HG02840 (cell line): ENCODE results near the gene NOL7.

ENCODE experiments used
- ATAC-seq: cut with Tn5 transposase; IDR thresholded peaks from one replicate; pipeline ENCODE4 v1.9.1; 2021; ENCODE audit warnings: mild to moderate bottlenecking, moderate library complexity, moderate number of reproducible peaks; ENCODE audit not compliant: unreplicated experiment, low FRiP score

Gene NOL7

DNA sequence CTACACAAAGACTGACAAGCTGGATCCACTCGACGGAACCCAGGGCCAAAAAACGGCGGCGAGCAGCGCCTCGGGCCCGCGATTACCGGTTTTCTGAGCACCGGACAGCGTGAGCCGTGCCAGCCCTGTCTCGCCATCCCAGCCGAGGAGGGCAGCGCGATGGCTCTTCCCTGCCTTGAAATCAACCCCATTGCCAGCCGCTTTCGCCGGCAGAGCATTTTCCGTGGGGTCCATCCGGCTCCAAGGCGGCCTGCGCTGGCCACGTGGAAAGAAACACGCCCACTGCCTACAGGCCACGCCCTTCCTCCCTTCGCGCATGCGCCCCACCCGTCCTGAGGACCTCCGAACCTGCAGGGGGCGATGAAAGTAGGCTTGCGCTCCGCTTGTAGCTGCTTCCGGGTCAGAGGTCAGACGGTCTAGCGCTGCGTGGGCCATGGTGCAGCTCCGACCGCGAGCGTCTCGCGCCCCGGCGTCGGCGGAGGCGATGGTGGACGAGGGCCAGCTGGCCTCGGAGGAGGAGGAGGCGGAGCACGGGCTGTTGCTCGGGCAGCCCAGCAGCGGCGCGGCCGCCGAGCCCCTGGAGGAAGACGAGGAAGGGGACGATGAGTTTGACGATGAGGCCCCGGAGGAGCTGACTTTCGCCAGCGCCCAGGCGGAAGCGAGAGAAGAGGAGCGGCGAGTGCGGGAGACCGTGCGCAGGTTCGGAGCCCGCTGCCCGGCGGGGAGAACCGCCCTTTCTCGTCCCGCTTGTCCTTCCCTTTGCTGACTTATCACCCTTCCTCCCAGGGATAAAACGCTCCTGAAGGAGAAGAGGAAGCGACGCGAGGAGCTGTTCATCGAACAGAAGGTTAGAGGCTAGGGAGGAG, at the start of gene NOL7:
Gene NOL7, plus strand, starts transcription at position 410 of the 866 bp plus-strand sequence. Its CDS starts 24 bp downstream, at position 434.
- peak; percentile 94 for ATAC-seq

- no peak for ATAC-seq
Observed at GRCh38 chr6:13565921-13566320, 49.2 kb upstream of the NOL7 start.

GRCh38 chr6:13566500-13566899, 48.6 kb upstream of the NOL7 start:
- ATAC-seq = no peak

DNA sequence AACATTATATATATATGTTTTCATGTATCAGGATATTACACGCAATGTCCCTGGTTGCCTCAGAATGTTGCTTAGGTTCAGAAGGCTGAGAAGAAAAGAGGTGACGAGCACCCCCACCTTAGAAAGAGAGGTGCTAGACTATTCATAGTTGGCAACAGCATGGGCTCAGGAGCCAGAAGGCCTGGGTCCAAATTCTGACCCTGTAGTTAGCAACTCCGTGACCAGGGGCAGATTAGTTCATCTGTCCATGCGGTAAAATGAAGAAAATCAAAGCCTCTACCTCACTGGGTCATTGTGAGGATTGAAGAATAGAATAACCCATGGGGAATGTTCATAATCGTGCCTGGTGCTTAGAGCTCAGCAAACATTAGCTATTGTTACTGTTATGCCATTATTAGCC, 46.2 kb upstream of the NOL7 start:
- ATAC-seq = no peak

GRCh38 chr6:13572240-13572639, 42.9 kb upstream of the NOL7 start:
- ATAC-seq = no peak

DNA sequence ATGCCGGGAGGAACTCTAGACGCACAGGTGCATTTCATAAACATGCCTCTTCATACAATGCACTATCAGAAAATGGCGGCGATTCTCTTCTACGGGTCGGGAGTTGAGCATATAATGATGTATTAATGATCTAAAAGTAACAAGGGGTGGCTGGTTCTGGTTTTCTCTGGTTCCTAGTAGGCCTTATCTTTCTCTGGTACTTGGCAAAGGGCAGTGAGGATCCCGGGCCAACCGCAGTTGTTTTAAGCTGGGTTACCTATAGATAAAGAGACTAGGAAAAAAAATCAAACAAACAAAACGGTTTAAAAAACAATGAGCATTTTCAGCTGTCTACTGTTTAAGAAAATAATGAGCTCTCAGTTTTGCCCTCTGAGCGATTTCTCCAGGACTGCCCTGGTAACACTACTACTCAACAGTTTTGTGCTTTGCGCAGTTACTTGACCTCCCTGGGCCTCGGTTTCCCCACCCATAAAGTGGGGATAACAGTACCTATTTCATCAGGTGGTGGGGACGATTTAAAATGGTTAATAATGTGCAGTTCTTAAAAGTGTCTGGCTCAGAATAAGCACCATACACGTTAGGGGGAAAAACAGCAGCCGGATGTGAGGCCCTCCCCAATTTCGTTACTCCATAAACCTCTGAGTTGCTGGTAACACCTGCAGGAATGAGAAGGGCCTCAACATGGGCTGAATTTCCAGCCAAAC, 42.0 kb upstream of the NOL7 start:
- no peak for ATAC-seq

GRCh38 chr6:13573669-13574110, 41.4 kb upstream of the NOL7 start:
- ATAC-seq = no peak

DNA sequence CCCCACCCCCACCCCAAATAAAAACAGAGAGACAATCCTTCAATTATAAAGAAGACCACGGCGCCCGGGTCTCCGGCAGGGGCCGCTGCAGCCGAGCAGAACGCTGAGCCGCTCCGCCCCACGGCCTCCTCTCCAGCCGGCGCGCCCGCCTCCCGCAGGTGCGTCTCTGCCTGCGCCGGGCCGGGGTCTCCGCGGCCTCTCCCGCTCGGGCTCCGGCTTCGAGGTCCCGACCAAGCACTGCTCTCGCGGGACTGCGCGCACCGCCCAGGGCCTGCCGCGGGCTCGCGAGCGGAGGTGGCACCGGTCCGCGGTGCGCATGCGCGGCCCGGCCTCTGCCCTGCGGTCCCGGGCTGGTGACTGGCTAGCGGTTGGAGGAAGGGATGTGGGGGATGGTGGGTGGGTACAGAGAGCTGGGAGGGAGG, 41.0 kb upstream of the NOL7 start:
- ATAC-seq = peak; percentile 74

GRCh38 chr6:13574571-13575376, 40.4 kb upstream of the NOL7 start, which contains the start of gene SIRT5:
Gene SIRT5, plus strand, starts transcription at chr6:13574601. Its CDS starts 9,510 bp downstream, at chr6:13584111.
- peak; percentile 63 for ATAC-seq

DNA sequence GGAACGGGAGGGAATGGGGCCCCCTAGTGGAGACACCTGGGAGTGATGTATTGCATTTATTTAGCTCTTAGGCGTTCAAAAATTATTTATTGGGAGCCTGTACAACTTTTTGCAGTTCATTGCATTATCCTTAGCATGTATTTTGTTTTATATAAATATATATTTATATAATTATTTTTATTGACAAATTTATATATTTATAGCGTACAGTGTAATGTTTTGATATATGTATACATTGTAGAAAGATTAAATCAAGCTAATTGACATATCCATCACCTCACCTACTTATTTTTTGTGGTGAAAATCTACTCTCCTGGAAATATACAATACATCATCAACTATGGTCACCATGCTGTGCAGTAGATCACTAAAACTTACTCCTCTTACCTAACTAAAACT, 39.8 kb upstream of the NOL7 start:
- ATAC-seq = no peak

DNA sequence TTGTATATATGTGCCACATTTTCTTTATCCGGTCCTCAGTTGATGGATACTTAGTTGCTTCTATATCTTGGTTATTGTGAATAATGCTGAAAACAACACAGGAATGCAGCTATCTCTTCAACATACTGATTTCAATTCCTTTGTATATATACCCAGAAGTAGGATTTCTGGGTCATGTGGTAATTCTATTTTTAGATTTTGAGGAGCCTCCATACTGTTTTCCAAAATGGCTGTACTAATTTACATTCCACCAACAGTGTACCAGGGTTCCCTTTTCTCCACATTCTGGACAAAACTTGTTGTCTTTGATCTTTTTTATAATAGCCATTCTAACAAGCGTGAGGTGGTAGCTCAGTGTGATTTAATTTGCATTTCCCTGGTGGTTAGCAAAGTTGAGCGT, 39.1 kb upstream of the NOL7 start:
- no peak for ATAC-seq

GRCh38 chr6:13577926-13578325, 37.2 kb upstream of the NOL7 start:
- no peak for ATAC-seq

DNA sequence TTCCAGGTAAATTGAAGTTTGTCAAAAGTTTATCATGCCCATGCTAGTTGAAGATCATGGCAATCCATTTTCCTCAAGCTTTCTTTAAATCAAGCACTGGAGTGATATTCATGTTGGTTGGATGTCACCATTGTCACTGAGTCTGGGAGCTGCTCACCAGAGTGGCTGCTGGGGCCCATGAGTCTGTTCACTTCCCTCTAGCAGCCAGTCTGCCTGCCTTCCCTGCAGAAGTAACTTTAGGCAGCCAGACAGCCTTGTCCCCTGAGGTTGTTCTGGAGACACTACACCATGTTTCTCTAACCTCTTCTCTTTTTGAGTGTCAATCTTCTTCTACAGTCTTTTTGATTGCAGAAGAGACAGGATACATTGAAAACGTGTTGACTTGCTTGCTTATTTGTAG, 35.2 kb upstream of the NOL7 start:
- ATAC-seq = no peak

DNA sequence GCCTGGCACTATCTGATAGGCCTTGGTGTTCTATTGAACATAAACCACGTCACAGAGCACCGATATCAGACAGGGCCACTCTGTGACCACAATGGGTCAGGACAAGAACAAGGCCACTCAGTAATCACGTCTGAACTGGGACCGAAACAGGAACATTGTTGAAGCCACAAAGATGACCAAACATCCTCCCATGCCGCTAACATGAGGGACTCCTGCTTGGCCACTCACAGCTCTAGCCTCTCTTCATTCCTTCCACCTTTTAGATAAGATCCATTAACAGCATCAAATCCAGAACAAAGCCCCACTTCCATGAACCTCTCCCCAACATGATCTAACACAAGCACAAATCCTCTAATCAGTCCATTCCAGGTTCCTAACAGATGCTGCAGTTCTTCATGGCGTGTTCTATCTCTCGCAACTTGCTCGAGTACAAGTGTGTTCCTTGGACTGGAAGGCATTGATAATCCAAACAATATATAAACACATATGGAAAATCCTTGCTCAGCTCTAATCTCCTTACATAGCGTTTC, 33.4 kb upstream of the NOL7 start:
- ATAC-seq = no peak

DNA sequence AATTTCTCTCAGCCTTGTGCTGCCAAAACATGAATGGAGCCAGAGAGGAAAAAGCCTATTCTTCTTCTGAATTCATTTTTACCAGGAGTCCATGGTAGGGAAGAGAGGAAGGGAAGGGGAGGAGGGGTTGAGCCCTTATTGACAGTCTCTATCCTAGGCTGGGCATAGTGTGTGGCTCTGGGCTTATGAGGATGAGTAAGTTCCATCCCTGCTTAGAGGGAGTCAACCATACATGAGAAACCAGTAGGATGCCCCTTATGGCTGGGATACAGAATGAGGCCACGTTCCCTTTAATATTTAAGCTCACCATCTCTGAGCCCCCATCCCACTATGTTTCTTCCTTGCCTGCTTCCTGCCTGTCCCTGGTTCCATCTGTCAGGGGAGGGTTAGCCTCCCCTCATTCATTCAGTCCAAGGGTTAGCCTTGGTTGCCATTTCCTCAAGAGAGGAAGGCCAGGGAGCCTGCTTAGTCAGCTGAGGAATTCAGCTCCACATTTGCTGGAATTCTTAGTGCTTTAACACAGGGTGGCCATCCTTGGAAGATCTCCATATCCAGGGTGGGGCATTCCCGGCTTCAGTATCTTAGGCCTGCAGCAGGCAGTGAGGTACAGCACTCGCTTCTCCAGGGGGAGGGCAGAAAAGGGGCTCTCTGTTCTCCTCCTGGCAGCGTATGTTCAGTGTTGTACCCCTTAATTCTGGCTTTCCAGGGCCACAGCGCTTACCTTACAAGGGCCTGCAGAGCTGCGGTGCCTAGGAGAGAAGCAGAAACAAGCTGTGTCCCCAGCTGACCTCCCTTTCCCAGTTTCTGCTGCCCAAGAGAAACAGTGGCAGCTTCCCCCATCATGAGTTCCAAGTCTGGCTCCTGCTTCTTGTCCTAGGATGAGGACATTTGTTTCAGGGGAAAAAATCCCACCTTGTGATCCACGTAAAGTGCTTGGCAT, 28.3 kb upstream of the NOL7 start:
- ATAC-seq = no peak

DNA sequence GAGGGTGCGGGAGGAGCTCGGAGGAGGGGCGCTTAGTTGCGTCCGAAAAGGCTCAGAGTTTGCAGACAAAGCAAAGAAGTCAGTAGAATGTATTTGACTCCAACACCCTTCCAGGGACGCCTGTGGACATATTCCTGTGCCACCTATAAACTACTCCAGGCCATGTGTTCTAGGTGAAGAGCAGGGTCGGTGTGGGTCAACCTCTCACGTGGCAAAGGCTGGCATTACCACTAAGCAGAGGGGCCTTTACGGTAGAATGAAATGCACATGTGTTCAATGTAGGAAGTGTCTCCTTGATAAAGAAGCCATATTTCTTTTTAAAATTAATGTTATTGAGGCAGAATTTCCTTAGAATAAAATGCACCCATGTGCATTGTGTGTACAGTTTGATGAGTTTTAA, 25.3 kb upstream of the NOL7 start:
- ATAC-seq = no peak

DNA sequence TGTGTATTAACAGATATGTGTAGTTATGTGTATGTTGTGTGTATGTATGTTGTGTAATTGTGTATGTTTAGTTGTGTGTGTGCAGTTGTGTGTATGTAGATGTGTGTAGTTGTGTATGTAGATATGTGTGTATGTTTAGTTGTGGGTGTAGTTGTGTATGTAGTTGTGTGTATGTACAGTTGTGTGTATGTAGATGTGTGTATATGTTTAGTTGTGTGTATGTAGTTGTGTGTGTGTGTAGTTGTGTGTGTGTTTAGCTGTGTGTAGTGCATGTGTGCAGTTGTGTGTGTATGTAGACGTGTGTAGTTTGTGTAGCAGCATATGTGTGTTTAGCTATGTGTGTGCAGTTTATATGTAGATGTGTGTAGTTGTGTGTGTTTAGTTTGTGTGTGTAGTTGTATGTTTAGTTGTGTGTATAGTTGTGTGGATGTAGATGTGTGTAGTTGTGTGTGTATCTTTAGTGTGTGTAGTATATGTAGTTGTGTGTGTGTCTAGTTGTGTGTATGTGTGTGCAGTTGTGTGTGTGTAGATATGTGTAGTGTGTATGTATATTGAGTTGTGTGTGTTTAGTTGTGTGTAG, 24.5 kb upstream of the NOL7 start:
- no peak for ATAC-seq

DNA sequence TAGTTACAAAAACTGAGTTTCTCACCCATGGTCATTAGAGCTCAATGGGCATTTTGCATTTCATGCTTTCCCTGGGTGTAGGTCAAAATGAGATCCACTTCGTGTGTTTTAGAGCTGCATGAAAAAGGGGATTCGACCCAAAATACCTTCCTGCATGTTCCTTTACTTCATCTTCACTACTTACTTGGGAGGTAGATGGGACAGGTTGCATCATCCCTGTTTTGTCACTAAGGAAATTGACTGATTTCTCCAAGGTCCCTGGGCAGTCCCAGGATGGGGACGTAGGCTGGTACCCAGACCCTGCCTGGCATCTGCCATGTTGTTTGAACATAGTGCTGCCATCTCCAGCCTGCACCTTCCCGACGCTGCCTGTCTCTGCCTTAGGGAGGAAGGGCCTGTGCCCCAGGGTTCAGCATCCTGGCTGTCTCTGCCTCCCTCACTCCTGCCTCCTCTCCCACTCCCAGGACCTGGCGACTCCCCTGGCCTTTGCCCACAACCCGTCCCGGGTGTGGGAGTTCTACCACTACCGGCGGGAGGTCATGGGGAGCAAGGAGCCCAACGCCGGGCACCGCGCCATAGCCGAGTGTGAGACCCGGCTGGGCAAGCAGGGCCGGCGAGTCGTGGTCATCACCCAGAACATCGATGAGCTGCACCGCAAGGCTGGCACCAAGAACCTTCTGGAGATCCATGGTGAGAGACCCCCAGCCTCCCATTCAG, 23.8 kb upstream of the NOL7 start:
- no peak for ATAC-seq
